NCI-H2107 (cell line): ENCODE results near the gene METTL14.

ENCODE experiments used
- DNase-seq: peaks from one replicate; lab custom pipeline; 2025; lab: John Stamatoyannopoulos, UW

The METTL14 gene

GRCh38 chr4:118759481-118759880, 74.3 kb downstream of the METTL14 start:
- no peak for DNase-seq

GRCh38 chr4:118760092-118760491, 74.9 kb downstream of the METTL14 start:
- DNase-seq, result no peak

GRCh38 chr4:118760493-118760892, 75.3 kb downstream of the METTL14 start:
- no peak for DNase-seq

- DNase-seq, result no peak
These were observed 76.3 kb downstream of the METTL14 start for GRCh38 chr4:118761397-118762016.

- no peak for DNase-seq
These were observed 77.0 kb downstream of the METTL14 start for GRCh38 chr4:118762155-118762554.

DNA sequence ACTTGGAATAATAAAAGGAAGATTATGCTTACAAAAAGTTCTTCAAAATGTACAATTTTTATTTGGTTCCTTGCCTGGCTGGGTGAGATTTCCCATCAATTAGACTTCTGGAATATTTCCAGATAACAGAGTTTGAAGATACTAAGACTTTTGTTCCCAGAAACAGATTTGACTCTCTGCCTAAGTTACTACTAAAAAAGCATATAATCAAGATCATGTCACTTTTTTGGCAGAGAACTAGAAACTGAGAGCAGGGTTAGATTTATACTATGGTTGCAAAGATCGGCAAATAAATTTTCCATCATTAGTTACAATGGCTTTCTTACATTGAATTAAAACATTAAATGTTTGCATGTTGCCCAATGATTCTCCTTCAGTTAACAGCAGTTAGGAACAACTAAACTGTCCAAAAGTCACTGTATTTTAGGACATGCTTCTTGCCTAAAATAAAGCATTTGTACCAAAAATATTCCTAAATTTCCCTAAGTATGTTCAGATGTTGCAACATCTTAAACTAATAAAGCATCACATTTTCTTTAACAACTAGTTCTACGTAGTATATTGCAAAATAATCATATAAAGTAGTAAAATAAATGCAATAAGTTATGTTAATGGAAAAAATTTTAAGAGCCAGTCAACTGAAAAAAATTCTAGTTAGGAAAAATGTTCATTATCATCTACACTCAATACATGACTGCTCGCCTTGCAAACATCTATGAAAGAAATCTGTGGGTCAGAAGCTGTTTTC, 77.7 kb downstream of the METTL14 start:
- DNase-seq, result no peak
